GM23338 (cell line): ENCODE data around the gene IL19. TPM values are rescaled to one million over a fixed set of nuclear protein-coding genes. Genes with fewer than 3 reads are reported as not detected.

Experiments
- ATAC-seq: fragments of 200-7000 bp; cut with Tn5 transposase; 3 replicates; pipeline ENCODE4 v1.9.1; 2020
- DNase-seq: peaks from one replicate; pipeline ENCODE4 v3.0.0-alpha.2; 2015; ENCODE audit warnings: low spot score
- H2AFZ ChIP-seq: fragments of 200-600 bp; sonication (generic); 2 replicates; pipeline ENCODE4 v1.8.0; 2016; ENCODE audit warnings: antibody characterized with exemption, mild to moderate bottlenecking, moderate library complexity
- H3F3A ChIP-seq: fragments of 200-600 bp; sonication (generic); replicated peaks from 2 replicates; pipeline ENCODE4 v1.8.0; 2017; ENCODE audit warnings: antibody characterized with exemption, mixed run types, low read depth
- H3K27ac ChIP-seq: fragments of 200-600 bp; sonication (generic); 2 replicates; pipeline ENCODE4 v1.6.1; 2016; ENCODE audit warnings: low read depth
- H3K27me3 ChIP-seq: fragments of 200-600 bp; sonication (generic); 2 replicates; pipeline ENCODE4 v1.8.0; 2016; ENCODE audit warnings: mild to moderate bottlenecking, mixed run types, moderate library complexity; ENCODE audit not compliant: insufficient read depth
- H3K36me3 ChIP-seq: fragments of 200-600 bp; sonication (generic); 2 replicates; pipeline ENCODE4 v1.8.0; 2016; ENCODE audit warnings: mild to moderate bottlenecking; ENCODE audit not compliant: insufficient read depth
- H3K4me1 ChIP-seq: fragments of 200-600 bp; sonication (generic); 2 replicates; pipeline ENCODE4 v1.8.0; 2016; ENCODE audit warnings: mild to moderate bottlenecking, moderate library complexity; ENCODE audit not compliant: insufficient read depth
- H3K4me2 ChIP-seq: fragments of 200-600 bp; sonication (generic); 2 replicates; pipeline ENCODE4 v1.7.1; 2017; ENCODE audit warnings: mixed run types
- H3K4me3 ChIP-seq: fragments of 200-600 bp; sonication (generic); 2 replicates; pipeline ENCODE4 v1.6.1; 2016; ENCODE audit warnings: mixed run types
- H3K79me2 ChIP-seq: fragments of 200-600 bp; sonication (generic); replicated peaks from 2 replicates; pipeline ENCODE4 v1.8.0; 2017; ENCODE audit warnings: mild to moderate bottlenecking; ENCODE audit not compliant: insufficient read depth
- H3K9me2 ChIP-seq: fragments of 200-600 bp; sonication (generic); 2 replicates; pipeline ENCODE4 v1.8.0; 2017; ENCODE audit not compliant: insufficient read depth
- H4K20me1 ChIP-seq: fragments of 200-600 bp; sonication (generic); replicated peaks from 2 replicates; pipeline ENCODE4 v1.8.0; 2017; ENCODE audit warnings: mild to moderate bottlenecking; ENCODE audit not compliant: insufficient read depth
- H3K27ac Mint-ChIP-seq: 2 replicates; pipeline ENCODE4 v1.8.0; 2020; ENCODE audit warnings: inconsistent platforms, mild to moderate bottlenecking, moderate library complexity, mixed read lengths
- H3K27me3 Mint-ChIP-seq: 3 replicates; pipeline ENCODE4 v1.8.0; 2022; ENCODE audit warnings: low read depth, mild to moderate bottlenecking, moderate library complexity, mixed read lengths, inconsistent platforms; ENCODE audit not compliant: insufficient read depth, poor library complexity
- H3K36me3 Mint-ChIP-seq: 3 replicates; pipeline ENCODE4 v1.8.0; 2021; ENCODE audit warnings: low read depth, mild to moderate bottlenecking, inconsistent platforms, moderate library complexity, mixed read lengths
- H3K4me1 Mint-ChIP-seq: 3 replicates; pipeline ENCODE4 v1.8.0; 2020; ENCODE audit warnings: mild to moderate bottlenecking, inconsistent platforms, mixed read lengths
- H3K4me3 Mint-ChIP-seq: 3 replicates; pipeline ENCODE4 v1.8.0; 2021; ENCODE audit warnings: moderate library complexity, mild to moderate bottlenecking, inconsistent platforms, mixed read lengths
- H3K9me3 Mint-ChIP-seq: 3 replicates; pipeline ENCODE4 v1.8.0; 2020; ENCODE audit warnings: moderate library complexity, mild to moderate bottlenecking, inconsistent platforms, mixed read lengths
- CREB1 ChIP-seq: fragments of 250-450 bp; sonication (Bioruptor Pico); IDR thresholded peaks from 2 replicates; pipeline ENCODE4 v1.5.0; 2020; ENCODE audit warnings: low read depth, mild to moderate bottlenecking, moderate library complexity
- CTCF ChIP-seq, 2 experiments: fragments of 200-600 bp in 1 of 2; sonication (generic) in 1 of 2; conservative IDR thresholded peaks; 2 replicates each; pipeline versions ENCODE4 v1.5.1 to v1.6.1; 2016 to 2017; ENCODE audit warnings: antibody characterized with exemption in 2 of 2, low read depth in 2 of 2, mild to moderate bottlenecking in 2 of 2, moderate library complexity in 1 of 2
- EZH2 ChIP-seq: fragments of 200-600 bp; sonication (generic); IDR thresholded peaks from one replicate; pipeline ENCODE4 v1.8.0; 2017; ENCODE audit warnings: antibody characterized with exemption, mild to moderate bottlenecking, low read depth; ENCODE audit not compliant: unreplicated experiment
- EZH2phosphoT487 ChIP-seq: fragments of 200-600 bp; sonication (generic); IDR thresholded peaks from one replicate; pipeline ENCODE4 v1.8.1; 2018; ENCODE audit warnings: antibody characterized with exemption; ENCODE audit not compliant: unreplicated experiment
- JUNB ChIP-seq: IDR thresholded peaks from one replicate; pipeline ENCODE4 v1.6.1; 2016; ENCODE audit warnings: antibody characterized with exemption; ENCODE audit not compliant: unreplicated experiment
- NANOG ChIP-seq: IDR thresholded peaks from 2 replicates; pipeline ENCODE4 v1.6.1; 2016; ENCODE audit warnings: antibody characterized with exemption, borderline replicate concordance
- POLR2AphosphoS5 ChIP-seq: IDR thresholded peaks from 2 replicates; pipeline ENCODE4 v1.6.1; 2016; ENCODE audit warnings: antibody characterized with exemption, low read depth
- REST ChIP-seq: IDR thresholded peaks from one replicate; pipeline ENCODE4 v1.6.1; 2018; ENCODE audit warnings: antibody characterized with exemption; ENCODE audit not compliant: unreplicated experiment
- STAT1 ChIP-seq: IDR thresholded peaks from one replicate; pipeline ENCODE4 v1.6.1; 2016; ENCODE audit warnings: antibody characterized with exemption; ENCODE audit not compliant: unreplicated experiment
- ZNF114 ChIP-seq: fragments of 250-450 bp; sonication (Bioruptor Pico); IDR thresholded peaks from 2 replicates; pipeline ENCODE4 v1.5.0; 2020; ENCODE audit warnings: mild to moderate bottlenecking, moderate library complexity
- ZNF331 ChIP-seq: fragments of 250-450 bp; sonication (Bioruptor Pico); IDR thresholded peaks from 2 replicates; pipeline ENCODE4 v1.5.0; 2020; ENCODE audit warnings: low read depth, mild to moderate bottlenecking, moderate library complexity
- polyA plus RNA-seq: library from polyadenylated mRNA; unstranded; fragments of >200 nt; fragmentation: Nextera tagmentation; extraction: Ambion mirVana; gene quantifications from 2 replicates; pipeline ENCODE4 v1.2.1, GENCODE V29; 2016
- total RNA-seq: library from RNA; depleted of rRNA; stranded (reverse); fragments of >200 nt; shearing (Covaris generic); gene quantifications from 2 replicates; pipeline ENCODE4 v1.2.3, GENCODE V29; 2014
- TF ChIP-seq, protein P1 (sequence below): IDR thresholded peaks from 2 replicates; pipeline ENCODE4 v1.6.1; 2016; ENCODE audit warnings: antibody characterized with exemption
- TF ChIP-seq, protein P2 (sequence below): fragments of 250-450 bp; sonication (Bioruptor Pico); IDR thresholded peaks from 2 replicates; pipeline ENCODE4 v1.5.0; 2020; ENCODE audit warnings: mild to moderate bottlenecking, moderate library complexity

IL19 gene
- total and polyA plus RNA-seq, 2 experiments from 2014 or later, result not detected

- Histone ChIP-seq H2AFZ (peak overlapping the region; percentile 23; the same call in 1 of the 2 replicates), H3K4me2 (no peak overlapping the region), H3K9me2 (no peaks in the 10 kb centered on the region), H3K4me1 (no peaks in the 10 kb centered on the region; the same call in 1 of the 2 replicates), H3K4me3 (no peak overlapping the region), H3K27ac (no peak overlapping the region), H3F3A (no peaks in the 10 kb centered on the region), H3K79me2 (no peaks in the 10 kb centered on the region), H4K20me1 (no peaks in the 10 kb centered on the region), H3K27me3 (no peaks in the 10 kb centered on the region), H3K36me3 (no peaks in the 10 kb centered on the region)
- peaks cover 2% of the 10 kb centered on the region; the same call in 1 of the 3 replicates for H3K4me1 Mint-ChIP-seq
- TF ChIP-seq REST (no peak), CREB1 (CRISPR knock-in tag) (no peak), ZNF331 (no peak), ZNF114 (CRISPR knock-in tag) (no peak), STAT1 (no peak), CTCF (conservative IDR thresholded peaks at IDR 0.05; ENCODE audit: low read depth in 2 of 2) (no peak), EZH2 (no peak), NANOG (no peak), EZH2phosphoT487 (no peak), JUNB (no peak), POLR2AphosphoS5 (no peak)
- TF ChIP-seq, protein P1, sequence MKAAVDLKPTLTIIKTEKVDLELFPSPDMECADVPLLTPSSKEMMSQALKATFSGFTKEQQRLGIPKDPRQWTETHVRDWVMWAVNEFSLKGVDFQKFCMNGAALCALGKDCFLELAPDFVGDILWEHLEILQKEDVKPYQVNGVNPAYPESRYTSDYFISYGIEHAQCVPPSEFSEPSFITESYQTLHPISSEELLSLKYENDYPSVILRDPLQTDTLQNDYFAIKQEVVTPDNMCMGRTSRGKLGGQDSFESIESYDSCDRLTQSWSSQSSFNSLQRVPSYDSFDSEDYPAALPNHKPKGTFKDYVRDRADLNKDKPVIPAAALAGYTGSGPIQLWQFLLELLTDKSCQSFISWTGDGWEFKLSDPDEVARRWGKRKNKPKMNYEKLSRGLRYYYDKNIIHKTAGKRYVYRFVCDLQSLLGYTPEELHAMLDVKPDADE, result no peak
- TF ChIP-seq, protein P2, sequence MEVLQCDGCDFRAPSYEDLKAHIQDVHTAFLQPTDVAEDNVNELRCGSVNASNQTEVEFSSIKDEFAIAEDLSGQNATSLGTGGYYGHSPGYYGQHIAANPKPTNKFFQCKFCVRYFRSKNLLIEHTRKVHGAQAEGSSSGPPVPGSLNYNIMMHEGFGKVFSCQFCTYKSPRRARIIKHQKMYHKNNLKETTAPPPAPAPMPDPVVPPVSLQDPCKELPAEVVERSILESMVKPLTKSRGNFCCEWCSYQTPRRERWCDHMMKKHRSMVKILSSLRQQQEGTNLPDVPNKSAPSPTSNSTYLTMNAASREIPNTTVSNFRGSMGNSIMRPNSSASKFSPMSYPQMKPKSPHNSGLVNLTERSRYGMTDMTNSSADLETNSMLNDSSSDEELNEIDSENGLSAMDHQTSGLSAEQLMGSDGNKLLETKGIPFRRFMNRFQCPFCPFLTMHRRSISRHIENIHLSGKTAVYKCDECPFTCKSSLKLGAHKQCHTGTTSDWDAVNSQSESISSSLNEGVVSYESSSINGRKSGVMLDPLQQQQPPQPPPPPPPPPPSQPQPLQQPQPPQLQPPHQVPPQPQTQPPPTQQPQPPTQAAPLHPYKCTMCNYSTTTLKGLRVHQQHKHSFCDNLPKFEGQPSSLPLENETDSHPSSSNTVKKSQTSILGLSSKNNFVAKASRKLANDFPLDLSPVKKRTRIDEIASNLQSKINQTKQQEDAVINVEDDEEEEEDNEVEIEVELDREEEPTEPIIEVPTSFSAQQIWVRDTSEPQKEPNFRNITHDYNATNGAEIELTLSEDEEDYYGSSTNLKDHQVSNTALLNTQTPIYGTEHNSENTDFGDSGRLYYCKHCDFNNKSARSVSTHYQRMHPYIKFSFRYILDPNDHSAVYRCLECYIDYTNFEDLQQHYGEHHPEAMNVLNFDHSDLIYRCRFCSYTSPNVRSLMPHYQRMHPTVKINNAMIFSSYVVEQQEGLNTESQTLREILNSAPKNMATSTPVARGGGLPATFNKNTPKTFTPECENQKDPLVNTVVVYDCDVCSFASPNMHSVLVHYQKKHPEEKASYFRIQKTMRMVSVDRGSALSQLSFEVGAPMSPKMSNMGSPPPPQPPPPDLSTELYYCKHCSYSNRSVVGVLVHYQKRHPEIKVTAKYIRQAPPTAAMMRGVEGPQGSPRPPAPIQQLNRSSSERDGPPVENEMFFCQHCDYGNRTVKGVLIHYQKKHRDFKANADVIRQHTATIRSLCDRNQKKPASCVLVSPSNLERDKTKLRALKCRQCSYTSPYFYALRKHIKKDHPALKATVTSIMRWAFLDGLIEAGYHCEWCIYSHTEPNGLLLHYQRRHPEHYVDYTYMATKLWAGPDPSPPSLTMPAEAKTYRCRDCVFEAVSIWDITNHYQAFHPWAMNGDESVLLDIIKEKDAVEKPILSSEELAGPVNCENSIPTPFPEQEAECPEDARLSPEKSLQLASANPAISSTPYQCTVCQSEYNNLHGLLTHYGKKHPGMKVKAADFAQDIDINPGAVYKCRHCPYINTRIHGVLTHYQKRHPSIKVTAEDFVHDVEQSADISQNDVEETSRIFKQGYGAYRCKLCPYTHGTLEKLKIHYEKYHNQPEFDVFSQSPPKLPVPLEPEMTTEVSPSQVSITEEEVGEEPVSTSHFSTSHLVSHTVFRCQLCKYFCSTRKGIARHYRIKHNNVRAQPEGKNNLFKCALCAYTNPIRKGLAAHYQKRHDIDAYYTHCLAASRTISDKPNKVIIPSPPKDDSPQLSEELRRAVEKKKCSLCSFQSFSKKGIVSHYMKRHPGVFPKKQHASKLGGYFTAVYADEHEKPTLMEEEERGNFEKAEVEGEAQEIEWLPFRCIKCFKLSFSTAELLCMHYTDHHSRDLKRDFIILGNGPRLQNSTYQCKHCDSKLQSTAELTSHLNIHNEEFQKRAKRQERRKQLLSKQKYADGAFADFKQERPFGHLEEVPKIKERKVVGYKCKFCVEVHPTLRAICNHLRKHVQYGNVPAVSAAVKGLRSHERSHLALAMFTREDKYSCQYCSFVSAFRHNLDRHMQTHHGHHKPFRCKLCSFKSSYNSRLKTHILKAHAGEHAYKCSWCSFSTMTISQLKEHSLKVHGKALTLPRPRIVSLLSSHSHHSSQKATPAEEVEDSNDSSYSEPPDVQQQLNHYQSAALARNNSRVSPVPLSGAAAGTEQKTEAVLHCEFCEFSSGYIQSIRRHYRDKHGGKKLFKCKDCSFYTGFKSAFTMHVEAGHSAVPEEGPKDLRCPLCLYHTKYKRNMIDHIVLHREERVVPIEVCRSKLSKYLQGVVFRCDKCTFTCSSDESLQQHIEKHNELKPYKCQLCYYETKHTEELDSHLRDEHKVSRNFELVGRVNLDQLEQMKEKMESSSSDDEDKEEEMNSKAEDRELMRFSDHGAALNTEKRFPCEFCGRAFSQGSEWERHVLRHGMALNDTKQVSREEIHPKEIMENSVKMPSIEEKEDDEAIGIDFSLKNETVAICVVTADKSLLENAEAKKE (CRISPR knock-in tag), result no peak
- no peaks in the 10 kb centered on the region for H3K9me3 Mint-ChIP-seq
- no peak overlapping the region for H3K4me3 Mint-ChIP-seq
- H3K27ac Mint-ChIP-seq, result no peak overlapping the region
- no peaks in the 10 kb centered on the region for H3K36me3 Mint-ChIP-seq
- peaks cover 1% of the 10 kb centered on the region for H3K27me3 Mint-ChIP-seq
- ATAC-seq, result no peak
- DNase-seq, result no peak
Measured at GRCh38 chr1:206835186-206835585, 64.6 kb downstream of the IL19 start.
